HEK293T (cell line): ENCODE data around the gene SLC6A6.

ENCODE experiments used
- CTCF ChIA-PET: fragments of 350-600 bp; formaldehyde crosslinking; extraction: SDS; loops from one replicate; lab custom pipeline; 2021; ENCODE audit warnings: antibody characterized with exemption, inconsistent platforms; lab: Yijun Ruan, JAX
- POLR2A ChIA-PET: fragments of 350-600 bp; formaldehyde crosslinking; extraction: SDS; loops from one replicate; lab custom pipeline; 2020; ENCODE audit warnings: antibody characterized with exemption, inconsistent platforms; lab: Yijun Ruan, JAX
- DNase-seq: peaks from one replicate; pipeline ENCODE4 v3.0.0; 2012; ENCODE audit warnings: mixed read lengths; ENCODE audit errors: extremely low spot score
- ARNT ChIP-seq: fragments of 450-650 bp; IDR thresholded peaks from 2 replicates; pipeline ENCODE4 v1.6.1; 2017; ENCODE audit warnings: mild to moderate bottlenecking
- BHLHE40 ChIP-seq: fragments of 450-650 bp; IDR thresholded peaks from 2 replicates; pipeline ENCODE4 v1.6.1; 2016; ENCODE audit warnings: mild to moderate bottlenecking, moderate library complexity, borderline replicate concordance
- CTBP1 ChIP-seq: fragments of 450-650 bp; IDR thresholded peaks from 2 replicates; pipeline ENCODE4 v1.6.1; 2016; ENCODE audit warnings: borderline replicate concordance
- ELF4 ChIP-seq: fragments of 450-650 bp; IDR thresholded peaks from 2 replicates; pipeline ENCODE4 v1.6.1; 2017; ENCODE audit warnings: antibody characterized with exemption
- FOXA1 ChIP-seq: fragments of 450-650 bp; IDR thresholded peaks from 2 replicates; pipeline ENCODE4 v1.6.1; 2016; ENCODE audit warnings: mild to moderate bottlenecking
- FOXK2 ChIP-seq: fragments of 450-650 bp; IDR thresholded peaks from 2 replicates; pipeline ENCODE4 v1.6.1; 2016; ENCODE audit warnings: mild to moderate bottlenecking
- FOXM1 ChIP-seq: fragments of 450-650 bp; IDR thresholded peaks from 2 replicates; pipeline ENCODE4 v1.6.1; 2017; ENCODE audit warnings: mild to moderate bottlenecking, borderline replicate concordance
- HDGF ChIP-seq: fragments of 450-650 bp; IDR thresholded peaks from 2 replicates; pipeline ENCODE4 v1.6.1; 2017; ENCODE audit warnings: antibody characterized with exemption, borderline replicate concordance
- L3MBTL2 ChIP-seq: fragments of 450-650 bp; conservative IDR thresholded peaks from 2 replicates; pipeline ENCODE4 v1.6.1; 2016; ENCODE audit warnings: mild to moderate bottlenecking
- LEF1 ChIP-seq: fragments of 450-650 bp; IDR thresholded peaks from 2 replicates; pipeline ENCODE4 v1.6.1; 2017; ENCODE audit warnings: mild to moderate bottlenecking, borderline replicate concordance
- NFRKB ChIP-seq: fragments of 450-650 bp; IDR thresholded peaks from 2 replicates; pipeline ENCODE4 v1.6.1; 2016; ENCODE audit warnings: mild to moderate bottlenecking, moderate library complexity
- PKNOX1 ChIP-seq: fragments of 450-650 bp; IDR thresholded peaks from 2 replicates; pipeline ENCODE4 v1.6.1; 2016
- SP1 ChIP-seq: fragments of 450-650 bp; IDR thresholded peaks from 2 replicates; pipeline ENCODE4 v1.6.1; 2017
- SUZ12 ChIP-seq: fragments of 450-650 bp; IDR thresholded peaks from 2 replicates; pipeline ENCODE4 v1.6.1; 2016; ENCODE audit warnings: mild to moderate bottlenecking
- TARDBP ChIP-seq: fragments of 450-650 bp; IDR thresholded peaks from 2 replicates; pipeline ENCODE4 v1.6.1; 2016
- ZNF384 ChIP-seq: fragments of 450-650 bp; IDR thresholded peaks from 2 replicates; pipeline ENCODE4 v1.6.1; 2016

Gene SLC6A6

GRCh38 chr3:14430706-14431451 lies 28.5 kb downstream of the SLC6A6 start:
- no peak for DNase-seq
- POLR2A ChIA-PET: interaction anchor here (0.6 kb wide), 1 partner anchor 1019 kb away, joined by 3 read pairs; no protein-coding TSS in a partner anchor
- no peak for TF ChIP-seq L3MBTL2
- TF ChIP-seq ARNT: no peak
- no peak for TF ChIP-seq PKNOX1
- no peak for TF ChIP-seq SP1
- no peak for TF ChIP-seq CTBP1
- no peak for TF ChIP-seq FOXA1
- TF ChIP-seq ZNF384: no peak
- TF ChIP-seq TARDBP: no peak
- TF ChIP-seq FOXK2: no peak
- TF ChIP-seq NFRKB: no peak
- no peak for TF ChIP-seq BHLHE40
- CTCF ChIA-PET: interaction anchor here (1.0 to 1.7 kb wide), 2 partner anchors 25 to 38 kb away, joined by 3 to 6 read pairs; no protein-coding TSS in a partner anchor

GRCh38 chr3:14431452-14431916 lies 29.1 kb downstream of the SLC6A6 start:
- no peak for DNase-seq
- POLR2A ChIA-PET: no interaction called here
- CTCF ChIA-PET: interaction anchor here (1.0 to 1.7 kb wide), 2 partner anchors 26 to 37 kb away, joined by 3 to 6 read pairs; no protein-coding TSS in a partner anchor
- TF ChIP-seq HDGF (no peak), FOXM1 (no peak), NFRKB (no peak), FOXA1 (no peak)

GRCh38 chr3:14431917-14432834 lies 29.8 kb downstream of the SLC6A6 start:
- ChIA-PET CTCF (interaction anchor here (1.0 to 1.7 kb wide), 2 partner anchors 27 to 36 kb away, joined by 3 to 6 read pairs; no protein-coding TSS in a partner anchor), POLR2A (no interaction called here)
- TF ChIP-seq FOXK2 (no peak), PKNOX1 (peak; percentile 90)
- DNase-seq: peak; percentile 64

GRCh38 chr3:14433106-14433505 lies 30.7 kb downstream of the SLC6A6 start:
- ChIA-PET POLR2A (no interaction called here), CTCF (interaction anchor here (0.7 kb wide), 1 partner anchor 76 kb away, joined by 3 read pairs; no protein-coding TSS in a partner anchor)
- DNase-seq: no peak

GRCh38 chr3:14434126-14434497 lies 31.7 kb downstream of the SLC6A6 start:
- no peak for DNase-seq
- CTCF ChIA-PET: no interaction called here
- TF ChIP-seq PKNOX1 (no peak), FOXA1 (no peak), FOXK2 (no peak), ZNF384 (no peak), LEF1 (no peak), ARNT (no peak), TARDBP (no peak), NFRKB (no peak), BHLHE40 (no peak), FOXM1 (no peak), SP1 (no peak), SUZ12 (no peak), HDGF (no peak)
- POLR2A ChIA-PET: no interaction called here

More at GRCh38 chr3:14433106-14433505, 30.7 kb downstream of the SLC6A6 start:
- TF ChIP-seq FOXA1 (no peak), FOXM1 (no peak), CTBP1 (no peak), ZNF384 (no peak), SP1 (no peak), L3MBTL2 (no peak), ELF4 (no peak), NFRKB (no peak), SUZ12 (no peak), ARNT (no peak), BHLHE40 (no peak), LEF1 (no peak), TARDBP (no peak), PKNOX1 (no peak), FOXK2 (no peak), HDGF (no peak)
